Progenitor cell of endocrine pancreas (in vitro differentiated cells): ENCODE data around the gene SLC9C2. TPM values are rescaled to one million over a fixed set of nuclear protein-coding genes. Genes with fewer than 3 reads are reported as not detected.

Experiments used
- DNase-seq: peaks from one replicate; pipeline ENCODE4 v3.0.0; 2021; ENCODE audit warnings: low spot score; ENCODE audit not compliant: unreplicated experiment
- H3K27ac Mint-ChIP-seq: 2 replicates; pipeline ENCODE4 v1.8.0; 2021; ENCODE audit warnings: mild to moderate bottlenecking, moderate library complexity, mixed read lengths
- H3K27me3 Mint-ChIP-seq: 2 replicates; pipeline ENCODE4 v1.8.0; 2021; ENCODE audit warnings: mixed read lengths
- H3K36me3 Mint-ChIP-seq: 2 replicates; pipeline ENCODE4 v1.8.0; 2022; ENCODE audit warnings: mixed read lengths; ENCODE audit not compliant: insufficient read depth
- H3K4me1 Mint-ChIP-seq: 2 replicates; pipeline ENCODE4 v1.8.0; 2021; ENCODE audit warnings: low read depth, mixed read lengths
- H3K4me3 Mint-ChIP-seq: 2 replicates; pipeline ENCODE4 v1.8.0; 2021; ENCODE audit warnings: low read depth, mild to moderate bottlenecking, moderate library complexity, mixed read lengths
- H3K9me3 Mint-ChIP-seq: 2 replicates; pipeline ENCODE4 v1.8.0; 2021; ENCODE audit warnings: low read depth, mixed read lengths
- total RNA-seq: library from RNA; stranded (reverse); gene quantifications from 2 replicates; pipeline ENCODE4 v1.2.1, GENCODE V29; 2021
- TF ChIP-seq, protein P1 (sequence below): fragments of 200-600 bp; sonication (generic); IDR thresholded peaks from one replicate; pipeline ENCODE4 v1.5.0; 2021; ENCODE audit warnings: antibody characterized with exemption, mild to moderate bottlenecking; ENCODE audit not compliant: unreplicated experiment

The SLC9C2 gene
- total RNA-seq, 1 donor from 2014 or later: not detected

DNA sequence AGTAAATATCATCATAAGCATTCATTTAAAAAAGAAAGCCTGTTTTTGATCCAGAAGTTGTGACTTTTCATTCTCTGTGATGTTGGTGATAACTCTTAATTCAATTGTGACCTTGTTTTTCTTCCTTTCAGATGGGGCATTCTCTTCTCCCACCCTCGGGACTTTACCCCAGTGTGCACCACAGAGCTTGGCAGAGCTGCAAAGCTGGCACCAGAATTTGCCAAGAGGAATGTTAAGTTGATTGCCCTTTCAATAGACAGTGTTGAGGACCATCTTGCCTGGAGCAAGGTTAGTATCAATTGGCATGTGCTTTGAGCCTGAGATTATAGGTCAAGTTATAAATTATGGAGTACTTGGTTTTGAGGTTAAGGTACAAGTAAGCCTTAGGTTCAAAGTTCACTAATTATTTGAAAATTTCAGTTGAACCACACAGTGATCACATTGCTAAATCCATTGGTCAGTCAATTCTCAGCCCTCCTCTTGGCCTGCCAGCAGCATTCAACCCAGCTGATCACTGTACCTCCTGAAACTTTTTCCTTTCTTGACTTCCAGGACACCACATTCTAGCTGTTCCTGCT is 121.6 kb downstream of the SLC9C2 start:
- Mint-ChIP-seq H3K27me3 (no peaks in the 10 kb centered on the region), H3K27ac (no peak overlapping the region), H3K4me3 (no peak overlapping the region), H3K36me3 (peaks cover 43% of the 10 kb centered on the region), H3K9me3 (no peaks in the 10 kb centered on the region), H3K4me1 (peaks cover 28% of the 10 kb centered on the region)
- DNase-seq: no peak
- TF ChIP-seq, protein P1, sequence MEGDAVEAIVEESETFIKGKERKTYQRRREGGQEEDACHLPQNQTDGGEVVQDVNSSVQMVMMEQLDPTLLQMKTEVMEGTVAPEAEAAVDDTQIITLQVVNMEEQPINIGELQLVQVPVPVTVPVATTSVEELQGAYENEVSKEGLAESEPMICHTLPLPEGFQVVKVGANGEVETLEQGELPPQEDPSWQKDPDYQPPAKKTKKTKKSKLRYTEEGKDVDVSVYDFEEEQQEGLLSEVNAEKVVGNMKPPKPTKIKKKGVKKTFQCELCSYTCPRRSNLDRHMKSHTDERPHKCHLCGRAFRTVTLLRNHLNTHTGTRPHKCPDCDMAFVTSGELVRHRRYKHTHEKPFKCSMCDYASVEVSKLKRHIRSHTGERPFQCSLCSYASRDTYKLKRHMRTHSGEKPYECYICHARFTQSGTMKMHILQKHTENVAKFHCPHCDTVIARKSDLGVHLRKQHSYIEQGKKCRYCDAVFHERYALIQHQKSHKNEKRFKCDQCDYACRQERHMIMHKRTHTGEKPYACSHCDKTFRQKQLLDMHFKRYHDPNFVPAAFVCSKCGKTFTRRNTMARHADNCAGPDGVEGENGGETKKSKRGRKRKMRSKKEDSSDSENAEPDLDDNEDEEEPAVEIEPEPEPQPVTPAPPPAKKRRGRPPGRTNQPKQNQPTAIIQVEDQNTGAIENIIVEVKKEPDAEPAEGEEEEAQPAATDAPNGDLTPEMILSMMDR: no peak

DNA sequence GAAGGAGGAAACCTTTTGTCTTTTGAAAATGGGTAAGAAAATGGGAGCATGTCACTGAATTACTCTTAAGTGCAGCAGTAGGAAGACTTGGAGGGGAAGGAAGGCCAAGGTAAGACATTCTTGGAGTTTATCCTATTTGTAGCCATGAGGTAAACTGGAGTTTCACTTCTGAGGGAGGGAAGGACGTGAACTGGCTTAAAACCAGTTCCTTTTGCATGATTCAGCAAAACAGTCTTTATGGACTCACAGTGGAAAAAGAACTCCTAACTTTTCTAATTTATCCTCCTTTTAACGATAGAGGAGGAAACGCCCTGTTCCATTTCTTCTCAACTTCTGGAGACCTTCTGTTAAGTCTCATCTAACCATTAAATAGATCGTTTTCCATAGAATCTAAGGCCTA is 123.2 kb downstream of the SLC9C2 start:
- H3K9me3 Mint-ChIP-seq: no peaks in the 10 kb centered on the region
- peak overlapping the region; percentile 93 for H3K4me3 Mint-ChIP-seq
- H3K36me3 Mint-ChIP-seq: peaks cover 30% of the 10 kb centered on the region
- peaks cover 41% of the 10 kb centered on the region for H3K4me1 Mint-ChIP-seq
- H3K27me3 Mint-ChIP-seq: no peaks in the 10 kb centered on the region
- peak overlapping the region; percentile 39 for H3K27ac Mint-ChIP-seq
- no peak for DNase-seq
- TF ChIP-seq, protein P1: no peak

DNA sequence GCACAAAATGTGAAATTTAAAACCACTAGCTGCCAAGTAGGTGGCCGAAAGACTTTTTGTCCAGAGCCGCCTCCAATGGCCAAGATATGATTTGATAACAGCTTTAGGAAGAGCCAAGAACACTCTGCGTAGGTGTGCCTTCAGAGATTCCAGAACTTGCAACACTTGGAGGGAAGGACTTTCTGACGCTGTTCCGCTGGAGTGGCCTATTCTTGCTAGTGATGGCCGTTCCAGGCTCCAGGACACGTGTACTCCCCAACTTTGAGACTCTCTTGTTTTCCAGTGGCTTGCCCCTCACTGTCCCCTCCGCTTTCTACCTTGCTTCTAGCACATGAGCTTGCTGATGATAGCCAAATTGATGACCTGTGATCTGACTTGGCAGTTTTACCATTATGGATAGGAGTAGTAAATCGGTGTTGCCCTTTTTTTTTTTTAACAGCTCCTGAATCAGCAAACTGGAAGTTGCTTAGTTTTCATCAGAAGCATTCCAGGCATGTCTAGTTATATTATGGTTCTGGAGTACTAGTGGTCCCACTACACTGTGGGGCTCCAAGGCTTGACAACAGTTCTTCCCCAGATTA is 124.7 kb downstream of the SLC9C2 start:
- peaks cover 23% of the 10 kb centered on the region for H3K36me3 Mint-ChIP-seq
- no peaks in the 10 kb centered on the region for H3K9me3 Mint-ChIP-seq
- H3K4me1 Mint-ChIP-seq: peaks cover 54% of the 10 kb centered on the region
- H3K4me3 Mint-ChIP-seq: peak overlapping the region; percentile 93
- H3K27me3 Mint-ChIP-seq: no peaks in the 10 kb centered on the region
- TF ChIP-seq, protein P1: no peak
- no peak for DNase-seq
- peak overlapping the region; percentile 99 for H3K27ac Mint-ChIP-seq

DNA sequence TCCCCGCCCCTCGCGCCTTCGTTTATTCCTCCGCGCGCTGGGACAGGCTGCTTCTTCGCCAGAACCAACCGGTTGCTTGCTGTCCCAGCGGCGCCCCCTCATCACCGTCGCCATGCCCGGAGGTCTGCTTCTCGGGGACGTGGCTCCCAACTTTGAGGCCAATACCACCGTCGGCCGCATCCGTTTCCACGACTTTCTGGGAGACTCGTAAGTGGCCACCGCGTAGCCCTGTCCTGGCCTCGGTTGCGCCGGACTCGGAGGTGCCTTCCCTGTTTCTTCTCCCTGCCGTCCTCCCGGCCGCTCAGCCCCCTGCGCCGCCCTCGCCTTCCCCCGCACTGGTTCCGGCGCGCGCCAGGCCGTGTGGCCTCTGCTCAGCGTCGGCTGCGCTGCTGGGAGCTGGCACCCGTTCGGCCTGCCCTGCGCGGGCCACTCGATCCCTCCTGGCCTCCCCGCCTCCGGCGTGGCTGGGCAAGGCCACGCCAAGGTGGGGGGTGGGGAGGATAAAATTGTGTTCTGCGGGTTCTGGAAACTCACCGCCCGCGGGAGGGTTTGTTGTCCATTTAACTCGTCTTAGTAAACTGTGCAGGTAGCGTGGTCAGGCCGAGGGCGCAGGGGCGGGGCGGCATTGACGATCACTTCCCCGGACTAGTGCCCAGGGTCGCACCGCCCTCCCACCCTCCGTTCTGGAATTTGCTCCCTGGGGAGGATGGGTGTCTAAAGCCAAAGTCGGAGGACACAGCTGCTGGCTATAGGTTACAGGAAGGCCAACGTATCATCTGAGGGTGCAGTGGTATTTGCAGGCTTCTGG is 125.4 kb downstream of the SLC9C2 start, which contains the start of gene PRDX6:
Gene PRDX6 (plus strand): TSS at position 50 of the 808 bp plus-strand sequence. CDS start 63 bp downstream, at position 113.
- Mint-ChIP-seq H3K9me3 (no peaks in the 10 kb centered on the region), H3K27me3 (no peaks in the 10 kb centered on the region), H3K4me3 (peak within 1 kb of the TSS; percentile 93), H3K4me1 (peaks cover 55% of the 10 kb centered on the region), H3K36me3 (peaks cover 22% of the 10 kb centered on the region), H3K27ac (peak within 1 kb of the TSS; percentile 99)
- TF ChIP-seq, protein P1: peak; percentile 8
- DNase-seq: peak; percentile 37

DNA sequence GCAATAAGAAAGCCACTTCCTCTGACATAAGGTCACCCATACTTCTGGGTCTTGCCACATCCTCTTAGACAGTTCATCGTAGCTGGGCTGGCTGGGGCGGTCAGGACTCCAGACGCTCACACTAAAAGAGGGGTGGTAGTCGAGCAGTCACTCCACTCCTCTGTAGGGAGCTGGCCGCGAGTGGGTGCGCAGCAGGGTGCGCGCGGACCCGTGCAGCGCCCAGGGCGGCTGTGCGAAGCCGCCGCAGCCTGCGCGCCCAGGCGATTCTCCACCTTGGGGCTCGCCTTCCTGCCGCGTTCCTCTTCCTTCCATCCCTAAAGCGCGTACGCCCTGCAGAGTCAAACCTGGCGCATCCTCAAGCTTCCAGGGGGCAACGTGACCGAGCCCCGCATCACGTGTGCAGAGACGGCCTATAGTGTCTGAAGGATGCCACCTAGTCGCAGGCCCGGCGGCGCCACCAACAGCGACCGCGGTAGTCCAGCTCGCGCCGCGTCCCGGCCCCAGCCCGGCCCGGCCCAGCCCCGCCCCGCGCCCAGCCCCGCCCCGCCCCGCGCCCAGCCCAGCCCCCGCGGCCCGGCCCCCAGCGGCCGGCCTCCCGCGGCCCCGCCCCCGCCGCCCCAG is 126.1 kb downstream of the SLC9C2 start:
- Mint-ChIP-seq H3K27me3 (no peaks in the 10 kb centered on the region), H3K4me3 (peak overlapping the region; percentile 93), H3K9me3 (peaks cover 3% of the 10 kb centered on the region), H3K4me1 (peaks cover 52% of the 10 kb centered on the region), H3K27ac (peak overlapping the region; percentile 99), H3K36me3 (peaks cover 19% of the 10 kb centered on the region)
- DNase-seq: peak; percentile 74
- TF ChIP-seq, protein P1: no peak
